GM21786 (cell line): ENCODE results near the gene TXNDC11.

ENCODE experiments used
- ATAC-seq: cut with Tn5 transposase; IDR thresholded peaks from one replicate; pipeline ENCODE4 v1.9.1; 2021; ENCODE audit not compliant: unreplicated experiment

The TXNDC11 gene

GRCh38 chr16:11632455-11632939 is 110.2 kb downstream of the TXNDC11 start:
- no peak for ATAC-seq

DNA sequence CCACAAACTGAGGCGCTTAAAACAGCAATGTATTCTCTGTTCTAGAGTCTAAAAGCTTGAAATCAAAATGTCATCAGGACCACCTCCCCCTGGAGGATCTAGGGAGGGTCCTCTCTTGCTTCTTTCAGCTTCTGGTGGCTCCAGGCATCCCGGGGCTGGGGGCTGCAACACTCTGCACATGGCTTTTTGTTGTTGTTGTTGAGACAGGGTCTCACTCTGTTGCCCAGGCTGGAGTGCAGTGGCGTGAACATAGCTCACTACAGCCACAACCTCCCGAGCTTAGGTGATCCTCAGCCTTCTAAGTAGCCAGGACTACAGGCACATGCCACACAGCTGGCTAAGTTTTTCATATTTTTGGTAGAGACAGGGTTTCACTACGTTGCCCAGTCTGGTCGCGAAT is 111.4 kb downstream of the TXNDC11 start:
- ATAC-seq = no peak

DNA sequence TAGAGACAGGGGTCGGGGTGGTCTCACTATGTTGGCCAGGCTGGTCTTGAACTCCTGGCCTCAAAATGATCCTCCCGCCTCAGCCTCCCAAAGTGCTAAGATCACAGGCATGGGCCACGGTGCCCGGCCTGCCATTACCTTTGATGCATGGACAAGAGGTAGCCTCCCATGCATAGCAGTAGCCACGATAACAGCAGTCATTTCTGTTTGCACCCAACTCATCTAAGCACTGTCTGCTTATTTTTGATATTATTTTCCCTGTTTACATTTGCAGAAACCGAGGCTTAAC is 111.9 kb downstream of the TXNDC11 start:
- no peak for ATAC-seq

GRCh38 chr16:11630046-11630767 is 112.5 kb downstream of the TXNDC11 start:
- ATAC-seq = no peak
